ENCODE measurements around the gene SHH.

SHH gene

DNA sequence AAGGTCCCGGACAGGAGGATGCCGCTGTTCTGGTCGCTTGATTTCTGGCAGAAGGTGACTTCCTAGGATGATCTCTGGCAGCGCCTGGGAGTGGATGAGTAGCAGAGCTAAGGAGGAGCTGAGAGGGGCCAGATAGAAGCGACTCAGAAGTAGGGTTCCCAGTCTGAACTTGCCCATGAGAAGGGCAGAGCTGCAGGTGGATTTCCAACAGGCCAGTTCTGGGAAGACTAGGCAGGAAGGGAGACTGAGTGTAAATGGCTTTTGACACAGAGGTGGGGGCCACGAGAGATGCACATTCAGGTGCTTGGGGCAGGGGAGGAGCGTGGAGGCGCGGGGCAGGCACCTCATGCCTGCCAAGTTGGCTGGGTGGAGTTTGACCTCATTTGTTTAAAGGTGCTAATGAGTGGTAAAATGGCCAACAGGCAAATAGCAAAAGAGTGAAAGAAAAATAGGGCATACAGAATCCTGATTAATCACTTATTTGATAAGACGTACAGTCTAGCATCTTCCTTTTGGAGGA is 58.8 kb downstream of the SHH start:
- H3K4me3 ChIP-seq (ENCODE audit: low read depth, low read length) = no peak overlapping the region
- TF ChIP-seq, protein P1, sequence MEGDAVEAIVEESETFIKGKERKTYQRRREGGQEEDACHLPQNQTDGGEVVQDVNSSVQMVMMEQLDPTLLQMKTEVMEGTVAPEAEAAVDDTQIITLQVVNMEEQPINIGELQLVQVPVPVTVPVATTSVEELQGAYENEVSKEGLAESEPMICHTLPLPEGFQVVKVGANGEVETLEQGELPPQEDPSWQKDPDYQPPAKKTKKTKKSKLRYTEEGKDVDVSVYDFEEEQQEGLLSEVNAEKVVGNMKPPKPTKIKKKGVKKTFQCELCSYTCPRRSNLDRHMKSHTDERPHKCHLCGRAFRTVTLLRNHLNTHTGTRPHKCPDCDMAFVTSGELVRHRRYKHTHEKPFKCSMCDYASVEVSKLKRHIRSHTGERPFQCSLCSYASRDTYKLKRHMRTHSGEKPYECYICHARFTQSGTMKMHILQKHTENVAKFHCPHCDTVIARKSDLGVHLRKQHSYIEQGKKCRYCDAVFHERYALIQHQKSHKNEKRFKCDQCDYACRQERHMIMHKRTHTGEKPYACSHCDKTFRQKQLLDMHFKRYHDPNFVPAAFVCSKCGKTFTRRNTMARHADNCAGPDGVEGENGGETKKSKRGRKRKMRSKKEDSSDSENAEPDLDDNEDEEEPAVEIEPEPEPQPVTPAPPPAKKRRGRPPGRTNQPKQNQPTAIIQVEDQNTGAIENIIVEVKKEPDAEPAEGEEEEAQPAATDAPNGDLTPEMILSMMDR (IDR thresholded peaks at IDR 0.05; ENCODE audit: low read depth, low read length, missing control alignments) = no peak
- in situ Hi-C loops (cut with HindIII; ENCODE audit: low sequenced_read_pairs) = no loop called here
- DNase-seq (ENCODE audit: low read depth) = no peak

DNA sequence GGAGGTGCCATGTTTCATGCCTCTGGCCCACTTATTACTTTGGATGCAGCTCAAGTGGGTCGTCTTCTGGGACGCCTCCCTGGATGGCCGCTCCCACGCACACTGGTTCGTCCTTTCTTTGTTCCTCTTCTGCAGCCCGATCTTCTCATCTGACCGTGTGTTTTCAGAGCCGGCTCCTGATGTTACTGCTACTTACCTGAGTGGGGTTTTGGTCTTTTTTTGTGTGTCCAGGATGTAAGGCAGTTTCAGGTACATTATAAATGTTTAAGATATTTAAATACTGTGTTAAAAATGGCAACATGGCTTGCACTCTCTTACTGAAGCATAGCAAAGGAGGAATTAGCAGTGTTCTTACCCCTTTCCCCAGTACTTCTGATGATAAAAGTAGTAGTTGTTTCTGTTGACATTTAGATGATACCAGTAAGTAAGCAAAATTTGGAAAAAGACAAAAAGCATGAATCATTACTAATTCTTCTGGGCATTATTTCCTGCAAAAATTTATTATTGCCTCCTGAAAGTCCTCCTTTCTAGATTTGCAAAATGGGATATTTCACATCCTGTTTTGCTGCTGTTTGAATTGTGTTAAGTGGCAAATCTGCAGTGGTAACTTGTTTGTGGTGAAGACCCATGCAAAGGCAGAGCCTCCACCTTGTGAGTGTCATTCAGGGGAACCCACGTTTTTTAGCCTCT is 59.4 kb downstream of the SHH start:
- TF ChIP-seq, protein P1 (IDR thresholded peaks at IDR 0.05; ENCODE audit: low read depth, low read length, missing control alignments) = no peak
- H3K4me3 ChIP-seq (ENCODE audit: low read depth, low read length) = no peak overlapping the region
- in situ Hi-C loops (cut with HindIII; ENCODE audit: low sequenced_read_pairs) = no loop called here
- no peak for DNase-seq (ENCODE audit: low read depth)

DNA sequence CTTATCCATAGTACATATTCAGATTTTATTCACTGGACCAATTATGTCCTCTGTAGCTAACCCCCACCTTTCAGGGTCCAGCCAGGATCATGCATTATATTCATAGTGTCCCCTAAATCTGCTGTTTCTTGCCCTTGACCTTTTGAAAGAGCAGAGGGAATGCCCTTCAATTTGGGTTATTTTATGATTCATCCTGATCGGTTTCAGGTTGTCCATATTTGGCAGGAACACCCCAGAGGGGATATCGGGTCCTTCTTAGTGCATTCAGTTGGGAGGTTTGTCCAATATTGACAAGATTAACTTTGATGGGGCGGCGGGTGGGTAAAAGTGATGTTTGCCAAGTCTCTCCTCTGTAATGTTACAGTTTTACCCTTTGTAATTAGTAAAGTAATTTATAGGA is 60.9 kb downstream of the SHH start:
- DNase-seq (ENCODE audit: low read depth) = no peak
- TF ChIP-seq, protein P1 (IDR thresholded peaks at IDR 0.05; ENCODE audit: low read depth, low read length, missing control alignments) = no peak
- no peak overlapping the region for H3K4me3 ChIP-seq (ENCODE audit: low read depth, low read length)
- in situ Hi-C loops (cut with HindIII; ENCODE audit: low sequenced_read_pairs) = no loop called here

DNA sequence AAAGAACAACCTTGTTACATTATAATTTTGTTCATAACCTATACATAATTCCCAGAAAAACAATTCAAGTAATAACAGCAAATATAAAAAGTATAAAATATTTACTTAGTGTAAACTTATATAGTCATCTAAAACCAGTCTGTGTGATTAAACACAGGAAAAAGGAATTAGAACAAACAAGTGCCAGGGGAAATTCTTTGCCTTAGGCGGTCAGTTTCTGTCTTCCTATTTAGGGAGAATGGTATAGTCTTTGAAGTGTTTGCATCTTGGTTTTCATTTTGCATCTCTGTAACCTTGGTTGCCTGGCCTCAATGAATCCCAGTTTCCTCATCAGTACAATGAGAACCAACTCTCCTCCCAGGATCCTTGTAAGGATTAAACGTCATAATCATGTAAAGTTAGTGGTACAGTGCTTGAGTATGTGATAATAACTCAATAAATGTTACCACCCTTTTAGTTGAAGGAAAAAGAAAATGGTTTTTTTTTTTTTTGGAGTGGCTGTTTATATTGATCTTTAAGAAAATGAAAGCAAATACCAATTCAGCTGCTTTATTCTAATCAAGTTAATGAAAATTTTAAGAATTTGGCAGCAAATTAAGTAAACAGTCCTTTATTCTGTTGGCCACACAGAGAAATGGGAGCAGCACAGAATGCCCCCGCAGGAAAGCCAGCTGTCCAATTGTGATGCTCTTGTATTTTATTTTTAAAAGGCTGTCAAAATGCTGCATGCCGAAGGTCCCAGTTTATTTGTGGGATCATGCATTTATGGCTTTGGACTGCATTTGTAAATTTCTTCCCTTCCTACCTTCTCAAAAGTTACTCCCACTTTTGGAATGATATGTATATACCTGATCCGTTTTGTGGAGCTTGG is 61.8 kb downstream of the SHH start:
- H3K4me3 ChIP-seq (ENCODE audit: low read depth, low read length) = no peak overlapping the region
- in situ Hi-C loops (cut with HindIII; ENCODE audit: low sequenced_read_pairs) = no loop called here
- no peak for DNase-seq (ENCODE audit: low read depth)
- TF ChIP-seq, protein P1 (IDR thresholded peaks at IDR 0.05; ENCODE audit: low read depth, low read length, missing control alignments) = no peak

Data from astrocyte of the cerebellum (primary cell).